Upper lobe of left lung (tissue), 4 donors: ENCODE measurements around the gene ACSL5.

Source experiments
- CTCF ChIP-seq, 6 experiments: fragments of 450-650 bp in 4 of 6; fragments of 200-600 bp in 2 of 6; sonication (generic) in 2 of 6; IDR thresholded peaks; one replicate each; pipeline ENCODE4 v1.5.1; 2016 to 2019; ENCODE audit warnings: antibody characterized with exemption in 6 of 6
- EP300 ChIP-seq, 4 donors: sonication (generic); formaldehyde crosslinking; IDR thresholded peaks; one replicate each; pipeline ENCODE4 v1.5.1; 2017; ENCODE audit warnings: antibody characterized with exemption in 4 of 4, control low read depth in 2 of 4
- POLR2A ChIP-seq, 4 donors: fragments of 450-650 bp; IDR thresholded peaks; one replicate each; pipeline ENCODE4 v1.5.1; 2016 to 2017; ENCODE audit warnings: antibody characterized with exemption in 4 of 4, mild to moderate bottlenecking in 2 of 4
- POLR2AphosphoS5 ChIP-seq, 2 donors: sonication (generic); formaldehyde crosslinking; IDR thresholded peaks; one replicate each; pipeline ENCODE4 v1.5.1; 2017; ENCODE audit warnings: antibody characterized with exemption in 2 of 2

- TF ChIP-seq CTCF (IDR thresholded peaks at IDR 0.05) = no peak
- TF ChIP-seq POLR2AphosphoS5 (IDR thresholded peaks at IDR 0.05) = no peak
- TF ChIP-seq POLR2A (IDR thresholded peaks at IDR 0.05) = no peak
- no peak for TF ChIP-seq EP300 (IDR thresholded peaks at IDR 0.05)
These were observed 33.3 kb upstream of the ACSL5 start for GRCh38 chr10:112340601-112341000.
